ENCODE measurements around the gene GTPBP1.
A peak's percentile ranks its signal among the peaks of the same experiment; 100 is the strongest.

GTPBP1 gene

DNA sequence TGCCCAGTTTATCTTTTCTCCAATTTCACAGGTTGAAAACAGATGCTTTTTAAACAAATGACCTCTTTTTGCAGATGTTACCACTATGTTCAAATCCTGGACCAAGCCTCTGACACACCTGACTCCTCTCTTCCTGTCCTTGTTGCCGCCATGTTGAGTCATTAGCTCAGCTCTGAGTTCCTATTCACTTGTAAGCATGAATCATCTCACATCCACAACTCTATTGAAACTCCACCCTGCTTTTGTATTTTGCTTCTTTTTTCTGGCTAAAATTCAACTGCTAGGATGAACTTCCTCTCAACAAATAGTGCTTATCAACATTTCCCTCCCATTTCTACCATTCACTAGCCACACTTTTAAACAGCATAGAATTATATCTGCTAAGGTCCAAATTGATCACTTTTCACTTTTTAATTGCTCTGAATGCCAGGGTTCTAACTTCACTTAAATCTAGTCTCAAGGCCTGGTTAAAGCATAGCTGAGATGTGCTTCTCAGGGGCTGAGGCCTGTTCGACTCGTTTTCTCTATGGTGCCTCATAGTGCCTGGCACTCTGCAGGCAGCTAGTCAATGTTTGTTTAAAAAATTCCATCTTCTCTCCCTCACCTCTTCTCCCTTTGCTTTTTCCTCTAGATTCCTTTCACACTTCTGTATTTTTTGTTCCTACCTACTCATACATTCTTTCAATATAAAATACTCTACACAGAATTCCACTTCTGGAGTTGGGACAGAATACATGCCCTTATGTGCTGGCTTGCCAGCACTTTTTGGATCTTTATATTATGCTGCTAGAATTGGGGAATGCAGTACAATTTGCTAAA, 8.9 kb upstream of the GTPBP1 start:
- TF ChIP-seq, protein P1, sequence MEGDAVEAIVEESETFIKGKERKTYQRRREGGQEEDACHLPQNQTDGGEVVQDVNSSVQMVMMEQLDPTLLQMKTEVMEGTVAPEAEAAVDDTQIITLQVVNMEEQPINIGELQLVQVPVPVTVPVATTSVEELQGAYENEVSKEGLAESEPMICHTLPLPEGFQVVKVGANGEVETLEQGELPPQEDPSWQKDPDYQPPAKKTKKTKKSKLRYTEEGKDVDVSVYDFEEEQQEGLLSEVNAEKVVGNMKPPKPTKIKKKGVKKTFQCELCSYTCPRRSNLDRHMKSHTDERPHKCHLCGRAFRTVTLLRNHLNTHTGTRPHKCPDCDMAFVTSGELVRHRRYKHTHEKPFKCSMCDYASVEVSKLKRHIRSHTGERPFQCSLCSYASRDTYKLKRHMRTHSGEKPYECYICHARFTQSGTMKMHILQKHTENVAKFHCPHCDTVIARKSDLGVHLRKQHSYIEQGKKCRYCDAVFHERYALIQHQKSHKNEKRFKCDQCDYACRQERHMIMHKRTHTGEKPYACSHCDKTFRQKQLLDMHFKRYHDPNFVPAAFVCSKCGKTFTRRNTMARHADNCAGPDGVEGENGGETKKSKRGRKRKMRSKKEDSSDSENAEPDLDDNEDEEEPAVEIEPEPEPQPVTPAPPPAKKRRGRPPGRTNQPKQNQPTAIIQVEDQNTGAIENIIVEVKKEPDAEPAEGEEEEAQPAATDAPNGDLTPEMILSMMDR (IDR thresholded peaks at IDR 0.05; ENCODE audit: borderline replicate concordance, insufficient read depth, low read depth, low read length) = no peak
- no peak overlapping the region for H3K4me3 ChIP-seq (ENCODE audit: low read depth, low read length)

DNA sequence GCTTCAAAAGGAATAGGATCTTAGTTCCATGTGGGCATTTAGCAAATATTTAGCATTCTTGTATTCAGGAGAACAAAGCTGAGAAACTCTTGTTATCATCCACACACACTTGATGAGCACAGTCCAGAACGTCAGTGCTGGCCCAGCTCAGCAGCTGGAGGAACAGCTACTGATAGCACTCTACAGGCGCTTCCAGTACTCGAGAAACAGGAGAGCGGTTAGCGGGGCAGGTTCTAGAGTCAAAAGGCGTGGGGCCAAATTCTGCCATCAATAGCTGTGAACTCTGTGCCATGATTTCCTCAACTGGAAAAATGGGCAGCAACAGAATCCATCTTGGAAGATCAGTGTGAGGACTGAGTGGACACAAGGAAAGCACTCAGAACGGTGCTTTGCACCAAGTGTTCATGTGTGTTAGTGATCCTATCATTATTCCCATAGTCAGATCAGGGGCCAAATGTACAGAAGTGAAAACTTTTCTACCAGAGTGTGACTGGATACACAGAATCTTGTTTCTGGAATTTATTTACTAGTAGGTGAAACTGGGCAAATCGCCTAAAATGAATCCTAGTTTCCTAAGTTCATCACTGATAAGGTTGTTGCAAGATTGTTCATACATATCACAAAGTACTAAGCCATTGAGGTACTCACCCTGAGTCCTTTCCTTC, 8.2 kb upstream of the GTPBP1 start:
- no peak overlapping the region for H3K4me3 ChIP-seq (ENCODE audit: low read depth, low read length)
- TF ChIP-seq, protein P1 (IDR thresholded peaks at IDR 0.05; ENCODE audit: borderline replicate concordance, insufficient read depth, low read depth, low read length) = no peak

DNA sequence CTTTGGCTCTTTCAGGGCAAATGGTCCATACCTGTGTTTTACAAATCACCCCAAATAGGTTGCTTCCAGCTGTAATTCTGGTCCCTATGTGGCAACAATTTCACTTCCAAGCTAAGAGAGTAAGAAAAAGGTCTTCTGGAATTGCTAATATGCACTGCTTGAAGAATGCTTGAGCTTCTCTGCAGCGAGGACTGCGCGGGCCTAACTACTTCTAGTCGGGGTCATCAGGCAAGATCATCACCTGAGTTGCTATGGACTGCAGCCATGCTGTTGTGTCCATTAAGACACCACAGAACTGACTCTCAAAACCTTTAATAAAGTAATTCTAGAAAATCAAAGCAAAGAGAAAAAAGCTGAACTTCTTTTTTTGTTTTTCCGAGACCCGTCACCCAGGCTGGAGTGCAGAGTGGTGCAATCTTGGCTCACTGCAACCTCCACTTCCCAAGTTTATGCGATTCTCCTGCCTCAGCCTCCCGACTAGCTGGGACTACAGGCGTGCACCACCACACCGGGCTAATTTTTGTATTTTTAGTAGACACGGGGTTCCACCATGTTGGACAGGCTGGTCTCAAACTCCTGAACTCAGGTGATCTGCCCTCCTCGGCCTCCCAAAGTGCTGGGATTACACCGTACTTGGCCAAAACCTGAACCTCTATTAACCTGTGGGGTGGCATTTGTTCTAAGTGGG, 7.2 kb upstream of the GTPBP1 start:
- no peak overlapping the region for H3K4me3 ChIP-seq (ENCODE audit: low read depth, low read length)
- TF ChIP-seq, protein P1 (IDR thresholded peaks at IDR 0.05; ENCODE audit: borderline replicate concordance, insufficient read depth, low read depth, low read length) = no peak

DNA sequence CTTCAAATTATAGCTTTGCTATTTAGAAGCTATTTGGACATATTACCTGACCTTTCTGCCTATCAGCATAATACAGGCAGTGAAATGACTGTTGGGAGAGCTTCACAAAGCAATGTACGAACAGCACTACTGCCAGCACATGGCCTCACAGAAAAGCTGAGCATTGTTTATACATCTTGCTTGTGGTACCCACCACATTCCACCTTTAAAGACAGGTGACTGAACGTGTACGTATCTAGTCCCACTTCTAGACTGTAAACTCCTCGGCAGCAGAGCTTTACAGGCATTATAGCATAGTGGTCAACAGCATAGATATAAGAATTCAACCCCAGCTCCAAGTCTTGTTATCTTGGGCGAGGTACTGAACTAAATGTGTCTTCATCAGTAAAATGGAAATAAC, 6.6 kb upstream of the GTPBP1 start:
- TF ChIP-seq, protein P1 (IDR thresholded peaks at IDR 0.05; ENCODE audit: borderline replicate concordance, insufficient read depth, low read depth, low read length) = no peak
- peak overlapping the region; percentile 87 for H3K4me3 ChIP-seq (ENCODE audit: low read depth, low read length)

DNA sequence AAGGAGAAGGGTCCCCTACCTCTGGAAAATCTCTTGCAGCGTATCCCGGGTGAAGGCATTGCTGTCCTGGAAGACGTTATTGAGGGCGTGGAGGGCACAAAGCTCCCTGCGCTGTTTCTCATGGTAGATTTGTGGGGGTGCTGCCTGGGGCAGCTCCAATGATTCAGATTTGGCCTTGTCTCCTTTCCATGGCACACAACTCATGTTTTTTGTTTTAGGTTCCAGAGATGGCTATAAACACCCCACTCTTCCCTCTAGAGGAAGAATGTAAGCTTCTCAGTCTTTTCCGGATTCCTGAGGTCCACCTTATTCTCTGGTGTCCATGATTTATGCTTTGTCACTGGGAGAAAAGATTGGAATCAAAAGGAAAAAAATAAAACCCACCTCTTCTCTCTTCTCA, 6.0 kb upstream of the GTPBP1 start:
- peak overlapping the region; percentile 87 for H3K4me3 ChIP-seq (ENCODE audit: low read depth, low read length)
- TF ChIP-seq, protein P1 (IDR thresholded peaks at IDR 0.05; ENCODE audit: borderline replicate concordance, insufficient read depth, low read depth, low read length) = no peak

GRCh38 chr22:38700270-38700788, 5.4 kb upstream of the GTPBP1 start:
- TF ChIP-seq, protein P1 (IDR thresholded peaks at IDR 0.05; ENCODE audit: borderline replicate concordance, insufficient read depth, low read depth, low read length) = no peak
- peak overlapping the region; percentile 87 for H3K4me3 ChIP-seq (ENCODE audit: low read depth, low read length)
